Measurements from ENCODE around the gene KIR3DL3.
"Not testable (repeated sequence)": the region's sequence is repeated elsewhere in the genome, so short reads cannot be mapped to it uniquely, and the experiment has no call there.

KIR3DL3 gene

GRCh38 chr19:54692298-54692615 is 32.0 kb upstream of the KIR3DL3 start:
- no peak for TF ChIP-seq CTCF (IDR thresholded peaks at IDR 0.05; ENCODE audit: extremely low read depth, insufficient read depth, missing control alignments)
- in situ Hi-C loops (cut with MboI; ENCODE audit: low pct_unique_long_range_greater_than_20kb, low sequenced_read_pairs, unreplicated experiment): no loop called here
- DNase-seq (ENCODE audit: low spot score): no peak

GRCh38 chr19:54694648-54695047 is 29.6 kb upstream of the KIR3DL3 start:
- TF ChIP-seq CTCF (IDR thresholded peaks at IDR 0.05; ENCODE audit: extremely low read depth, insufficient read depth, missing control alignments): no peak
- no peak for DNase-seq (ENCODE audit: low spot score)
- in situ Hi-C loops (cut with MboI; ENCODE audit: low pct_unique_long_range_greater_than_20kb, low sequenced_read_pairs, unreplicated experiment): no loop called here

- in situ Hi-C loops (cut with MboI; ENCODE audit: low pct_unique_long_range_greater_than_20kb, low sequenced_read_pairs, unreplicated experiment): no loop called here
- TF ChIP-seq CTCF (IDR thresholded peaks at IDR 0.05; ENCODE audit: extremely low read depth, insufficient read depth, missing control alignments): no peak
- no peak for DNase-seq (ENCODE audit: low spot score)
Measured at GRCh38 chr19:54696117-54696548, 28.1 kb upstream of the KIR3DL3 start.

GRCh38 chr19:54696766-54697165 is 27.5 kb upstream of the KIR3DL3 start:
- in situ Hi-C loops (cut with MboI; ENCODE audit: low pct_unique_long_range_greater_than_20kb, low sequenced_read_pairs, unreplicated experiment): no loop called here
- no peak for DNase-seq (ENCODE audit: low spot score)

GRCh38 chr19:54697716-54698115 is 26.5 kb upstream of the KIR3DL3 start:
- DNase-seq (ENCODE audit: low spot score); in situ Hi-C loops (cut with MboI; ENCODE audit: low pct_unique_long_range_greater_than_20kb, low sequenced_read_pairs, unreplicated experiment): not testable (repeated sequence)

More at GRCh38 chr19:54696766-54697165, 27.5 kb upstream of the KIR3DL3 start:
- TF ChIP-seq CTCF (IDR thresholded peaks at IDR 0.05; ENCODE audit: extremely low read depth, insufficient read depth, missing control alignments): no peak

GRCh38 chr19:54704928-54705327 is 19.3 kb upstream of the KIR3DL3 start:
- in situ Hi-C loops (cut with MboI; ENCODE audit: low pct_unique_long_range_greater_than_20kb, low sequenced_read_pairs, unreplicated experiment): no loop called here

GRCh38 chr19:54707962-54708361 is 16.3 kb upstream of the KIR3DL3 start:
- no peak for TF ChIP-seq CTCF (IDR thresholded peaks at IDR 0.05; ENCODE audit: extremely low read depth, insufficient read depth, missing control alignments)
- DNase-seq (ENCODE audit: low spot score): peak; percentile 36
- in situ Hi-C loops (cut with MboI; ENCODE audit: low pct_unique_long_range_greater_than_20kb, low sequenced_read_pairs, unreplicated experiment): no loop called here

More at GRCh38 chr19:54704928-54705327, 19.3 kb upstream of the KIR3DL3 start:
- no peak for DNase-seq (ENCODE audit: low spot score)
- TF ChIP-seq CTCF (IDR thresholded peaks at IDR 0.05; ENCODE audit: extremely low read depth, insufficient read depth, missing control alignments): no peak
